Stomach (tissue), 9 donors: ENCODE measurements around the gene CD74. TPM values are rescaled to one million over a fixed set of nuclear protein-coding genes. Genes with fewer than 3 reads are reported as not detected.
A peak's percentile ranks its signal among the peaks of the same experiment; 100 is the strongest.

Experiments used
- DNase-seq, 2 donors: peaks; one replicate each; pipeline versions ENCODE4 v3.0.0 to v3.0.0-alpha.2; 2013 to 2019
- H3K27ac ChIP-seq, 5 donors: fragments of 200-600 bp in 4 of 5; sonication (generic) in 4 of 5; one replicate each; pipeline ENCODE4 v1.5.1; 2013 to 2019; ENCODE audit warnings: mild to moderate bottlenecking in 1 of 5, moderate library complexity in 1 of 5
- H3K27me3 ChIP-seq, 3 donors: fragments of 200-600 bp; sonication (generic); one replicate each; pipeline ENCODE4 v1.5.1; 2017 to 2019; ENCODE audit warnings: mixed run types in 1 of 3
- H3K36me3 ChIP-seq, 4 donors: fragments of 200-600 bp; sonication (generic); 1 replicate in 3 of 4; 2 replicates in 1 of 4; pipeline ENCODE4 v1.5.1; 2016 to 2019
- H3K4me1 ChIP-seq, 4 donors: fragments of 200-600 bp; sonication (generic); one replicate each; pipeline ENCODE4 v1.5.1; 2016 to 2019
- H3K4me3 ChIP-seq, 4 donors: fragments of 200-600 bp; sonication (generic) in 3 of 4; one replicate each; pipeline ENCODE4 v1.5.1; 2016 to 2019; ENCODE audit warnings: mild to moderate bottlenecking in 1 of 4
- H3K9me3 ChIP-seq, 4 donors: fragments of 200-600 bp; sonication (generic); one replicate each; pipeline ENCODE4 v1.5.1; 2016 to 2019
- EP300 ChIP-seq: sonication (generic); formaldehyde crosslinking; IDR thresholded peaks from one replicate; pipeline ENCODE4 v1.6.1; 2017; ENCODE audit warnings: antibody characterized with exemption
- POLR2A ChIP-seq, 4 donors: fragments of 450-650 bp; IDR thresholded peaks; one replicate each; pipeline ENCODE4 v1.6.1; 2016; ENCODE audit warnings: antibody characterized with exemption in 4 of 4, control low read depth in 2 of 4, mild to moderate bottlenecking in 1 of 4, moderate library complexity in 1 of 4
- POLR2AphosphoS5 ChIP-seq, 3 donors: sonication (generic); formaldehyde crosslinking; IDR thresholded peaks; one replicate each; pipeline ENCODE4 v1.6.1; 2016; ENCODE audit warnings: antibody characterized with exemption in 3 of 3
- WGBS, 5 donors: extraction: QIAGEN DNeasy Blood & Tissue Kit in 3 of 5; methylation state at CpG; one replicate each; pipeline versions ENCODE4 v1.1.5 to v1.1.7; 2013 to 2018; 5-methylcytosine and 5-hydroxymethylcytosine counted together
- intact Hi-C: fragments of 100-400 bp; cut with DNase I; formaldehyde crosslinking; loops from one replicate; pipeline ENCODE4 v1.15.1; 2023; ENCODE audit warnings: low total_unique reads
- polyA plus RNA-seq, 3 donors: library from polyadenylated mRNA; stranded (reverse); fragments of 200-250 nt; gene quantifications; one replicate each; pipeline ENCODE4 v1.2.3, GENCODE V29; 2013
- total RNA-seq, 5 donors: library from RNA; depleted of rRNA; stranded (reverse); fragments of >200 nt; gene quantifications; one replicate each; pipeline versions ENCODE4 v1.1.0 to v1.2.3, GENCODE V29; 2014 to 2016
- TF ChIP-seq, protein P1 (sequence below), 7 experiments: fragments of 450-650 bp in 4 of 7; fragments of 200-600 bp in 3 of 7; sonication (generic) in 3 of 7; IDR thresholded peaks; one replicate each; pipeline ENCODE4 v1.5.1; 2016 to 2019; ENCODE audit warnings: antibody characterized with exemption in 7 of 7, control low read depth in 2 of 7, mild to moderate bottlenecking in 1 of 7
- donor health status: healthy with polysubstance abuse.
- donor health status: Bipolar disorder and iron deficiency.
- donor health status: healthy.

Gene CD74
- total and polyA plus RNA-seq, 8 donors = 102 to 1,185 (median 296) TPM

DNA sequence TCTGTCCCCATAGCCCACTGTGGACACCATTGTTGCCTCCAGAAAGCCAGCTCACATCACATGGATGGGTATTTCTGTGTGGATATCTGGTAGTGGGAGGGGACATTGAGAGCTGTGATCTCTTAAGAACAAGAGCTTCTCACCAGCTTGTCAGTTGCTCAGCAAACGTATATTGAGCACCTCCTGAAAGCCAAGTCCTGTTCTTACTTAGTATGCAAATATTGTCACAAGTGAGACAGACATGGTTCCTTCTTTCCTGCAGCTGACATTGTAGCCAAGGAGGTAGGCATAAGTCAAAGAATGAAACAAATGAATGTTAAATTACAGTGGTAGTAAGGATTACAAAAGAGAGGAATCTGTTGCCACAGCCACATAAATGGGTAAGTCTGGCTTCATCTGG lies 51.4 kb downstream of the CD74 start:
- no peak for DNase-seq
- Histone ChIP-seq H3K9me3 (no peaks in the 10 kb centered on the region), H3K27ac (no peak overlapping the region), H3K36me3 (peaks cover 40 to 64% (median 62%) of the 10 kb centered on the region in 4 donors), H3K27me3 (no peaks in the 10 kb centered on the region), H3K4me1 (peaks cover 15 to 35% (median 23%) of the 10 kb centered on the region in 4 donors), H3K4me3 (no peak overlapping the region)
- intact Hi-C loops = no loop called here
- TF ChIP-seq EP300 (no peak), POLR2AphosphoS5 (IDR thresholded peaks at IDR 0.05) (no peak), POLR2A (IDR thresholded peaks at IDR 0.05) (no peak)
- TF ChIP-seq, protein P1, sequence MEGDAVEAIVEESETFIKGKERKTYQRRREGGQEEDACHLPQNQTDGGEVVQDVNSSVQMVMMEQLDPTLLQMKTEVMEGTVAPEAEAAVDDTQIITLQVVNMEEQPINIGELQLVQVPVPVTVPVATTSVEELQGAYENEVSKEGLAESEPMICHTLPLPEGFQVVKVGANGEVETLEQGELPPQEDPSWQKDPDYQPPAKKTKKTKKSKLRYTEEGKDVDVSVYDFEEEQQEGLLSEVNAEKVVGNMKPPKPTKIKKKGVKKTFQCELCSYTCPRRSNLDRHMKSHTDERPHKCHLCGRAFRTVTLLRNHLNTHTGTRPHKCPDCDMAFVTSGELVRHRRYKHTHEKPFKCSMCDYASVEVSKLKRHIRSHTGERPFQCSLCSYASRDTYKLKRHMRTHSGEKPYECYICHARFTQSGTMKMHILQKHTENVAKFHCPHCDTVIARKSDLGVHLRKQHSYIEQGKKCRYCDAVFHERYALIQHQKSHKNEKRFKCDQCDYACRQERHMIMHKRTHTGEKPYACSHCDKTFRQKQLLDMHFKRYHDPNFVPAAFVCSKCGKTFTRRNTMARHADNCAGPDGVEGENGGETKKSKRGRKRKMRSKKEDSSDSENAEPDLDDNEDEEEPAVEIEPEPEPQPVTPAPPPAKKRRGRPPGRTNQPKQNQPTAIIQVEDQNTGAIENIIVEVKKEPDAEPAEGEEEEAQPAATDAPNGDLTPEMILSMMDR (IDR thresholded peaks at IDR 0.05) = no peak
- WGBS, 5 donors = 45 to 77% (median 58%) methylated on average over 1 of the region's 1 CpG

DNA sequence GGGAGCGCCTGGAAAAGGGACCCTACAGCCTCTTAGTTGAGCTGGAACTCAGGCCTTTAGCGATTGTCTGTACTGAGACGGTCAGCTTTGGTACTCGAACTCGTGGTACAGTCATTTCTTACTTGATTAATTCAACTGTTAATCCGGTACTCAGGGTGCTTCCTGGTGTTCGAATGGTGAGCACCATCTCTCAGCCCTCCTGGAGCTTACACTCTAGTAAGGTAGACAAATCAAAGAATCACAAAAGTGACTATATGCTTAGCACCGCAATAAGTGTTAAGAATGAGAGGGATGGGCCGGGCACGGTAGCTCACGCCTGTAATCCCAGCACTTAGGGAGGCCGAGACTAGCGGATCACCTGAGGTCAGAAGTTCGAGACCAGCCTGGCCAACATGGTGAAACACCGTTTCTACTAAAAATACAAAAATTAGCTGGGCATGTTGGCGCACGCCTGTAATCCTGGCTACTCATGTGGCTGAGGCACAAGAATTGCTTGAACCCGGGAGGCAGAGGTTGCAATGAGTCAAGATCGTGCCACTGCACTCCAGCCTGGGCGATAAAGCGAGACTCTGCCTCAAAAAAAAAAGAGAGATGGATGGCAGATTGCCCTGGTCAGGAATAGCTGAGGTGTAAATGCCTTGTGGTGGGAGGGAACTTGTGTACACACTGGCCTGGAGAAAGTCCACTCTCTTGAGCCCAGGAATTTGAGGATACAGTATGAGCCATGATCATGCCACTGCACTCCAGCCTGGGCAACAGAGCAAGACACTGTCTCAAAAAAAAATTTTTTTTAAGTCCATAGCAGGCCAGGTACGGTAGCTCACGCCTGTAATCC lies 54.2 kb downstream of the CD74 start:
- peak overlapping the region; percentile 87 to 95 (median 91) for H3K4me3 ChIP-seq
- intact Hi-C loops = no loop called here

GRCh38 chr5:150357326-150358260 lies 55.1 kb downstream of the CD74 start, which contains the start of gene TCOF1:
Gene TCOF1 (plus strand): TSS chr5:150357697. CDS start chr5:150357747, 50 bp downstream.
- Histone ChIP-seq H3K36me3 (peaks cover 13 to 28% (median 25%) of the 10 kb centered on the region in 4 donors), H3K27me3 (no peaks in the 10 kb centered on the region), H3K4me3 (peak within 1 kb of the TSS; percentile 87 to 95 (median 91)), H3K9me3 (no peaks in the 10 kb centered on the region), H3K27ac (peak within 1 kb of the TSS; percentile 16 to 84 (median 76)), H3K4me1 (peaks cover 15 to 35% (median 23%) of the 10 kb centered on the region in 4 donors)
- intact Hi-C loops = no loop called here
- 0 to 1% (median 0%) methylated on average over 51 to 90 of the region's 90 CpGs for WGBS, 5 donors
- peak; percentile 99 for DNase-seq
- no peak for TF ChIP-seq EP300
- no peak for TF ChIP-seq POLR2A (IDR thresholded peaks at IDR 0.05)
- peak; percentile 47 to 90 (median 68) for TF ChIP-seq POLR2AphosphoS5 (IDR thresholded peaks at IDR 0.05)

More for the DNA sequence above, 54.2 kb downstream of the CD74 start:
- no peaks in the 10 kb centered on the region for H3K27me3 ChIP-seq
- 40 to 50% (median 42%) methylated on average over 22 to 23 of the region's 23 CpGs for WGBS, 5 donors
- no peaks in the 10 kb centered on the region for H3K9me3 ChIP-seq
- DNase-seq = no peak
- H3K36me3 ChIP-seq = peaks cover 21 to 36% (median 34%) of the 10 kb centered on the region in 4 donors
- TF ChIP-seq POLR2A (IDR thresholded peaks at IDR 0.05) (no peak), EP300 (no peak), POLR2AphosphoS5 (IDR thresholded peaks at IDR 0.05) (no peak)
- TF ChIP-seq, protein P1 (IDR thresholded peaks at IDR 0.05) = no peak
- peaks cover 15 to 35% (median 23%) of the 10 kb centered on the region in 4 donors for H3K4me1 ChIP-seq
- peak overlapping the region in 3 of 5 donors; percentile 76 to 84 (median 83) for H3K27ac ChIP-seq

DNA sequence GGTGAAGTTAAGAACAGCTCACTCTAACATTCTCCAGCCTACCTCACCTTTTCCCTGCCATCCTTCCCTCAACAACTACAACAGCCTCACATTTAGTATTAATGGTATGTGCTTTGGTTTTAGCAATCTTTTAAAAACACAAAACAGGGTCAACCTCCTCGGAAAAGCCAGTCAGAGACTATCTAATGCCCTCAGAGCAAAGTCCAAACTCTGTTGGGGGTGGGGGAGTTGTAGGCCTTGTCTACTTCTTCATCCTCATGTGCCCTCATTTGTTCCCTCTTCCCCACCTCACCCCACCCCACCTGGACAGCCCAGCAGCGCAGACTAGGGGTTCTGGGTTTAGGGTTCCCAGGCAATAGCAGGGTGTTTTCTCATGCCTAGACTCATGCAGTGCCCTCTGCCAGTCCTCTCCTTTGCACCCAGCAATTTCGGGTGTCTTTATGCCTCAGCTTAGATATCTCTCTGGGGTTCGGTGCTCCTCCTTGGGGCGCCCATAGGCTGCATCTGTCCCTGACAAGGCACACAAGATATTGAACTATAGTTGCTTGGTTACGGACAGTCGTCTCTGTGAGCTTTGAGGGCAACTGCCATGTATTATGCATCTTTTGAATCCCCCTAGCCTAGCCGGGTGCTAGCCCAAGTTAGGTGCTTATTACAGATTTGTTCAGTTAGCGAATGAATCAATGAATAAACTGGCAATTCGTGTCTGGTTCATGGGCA lies 56.0 kb downstream of the CD74 start:
- TF ChIP-seq POLR2AphosphoS5 (IDR thresholded peaks at IDR 0.05) (no peak), EP300 (no peak), POLR2A (IDR thresholded peaks at IDR 0.05) (no peak)
- TF ChIP-seq, protein P1 (IDR thresholded peaks at IDR 0.05) = no peak
- Histone ChIP-seq H3K9me3 (no peaks in the 10 kb centered on the region), H3K27ac (peak overlapping the region in 4 of 5 donors; percentile 45 to 84 (median 80)), H3K4me3 (peak overlapping the region; percentile 87 to 95 (median 91)), H3K4me1 (peaks cover 15 to 35% (median 23%) of the 10 kb centered on the region in 4 donors), H3K27me3 (no peaks in the 10 kb centered on the region), H3K36me3 (peaks cover 5 to 19% (median 17%) of the 10 kb centered on the region in 4 donors)
- intact Hi-C loops = no loop called here
- peak in 1 of 2 donors; percentile 19 for DNase-seq
- 54 to 60% (median 57%) methylated on average over 10 of the region's 10 CpGs for WGBS, 5 donors
